Gastrocnemius medialis (tissue), 4 donors: ENCODE results near the gene GABRR2. TPM values are rescaled to one million over a fixed set of nuclear protein-coding genes. Genes with fewer than 3 reads are reported as not detected.

Experiments
- ATAC-seq, 2 donors: fragments of 150-250 bp; one replicate each; pipeline ENCODE4 v1.9.1; 2016
- DNase-seq, 2 donors: peaks; one replicate each; pipeline ENCODE4 v3.0.0-alpha.2; 2019
- H3K27ac ChIP-seq, 4 donors: fragments of 200-600 bp; sonication (generic); 1 replicate in 1 of 4; 2 replicates in 3 of 4; pipeline ENCODE4 v1.5.1; 2016 to 2018; ENCODE audit warnings: mild to moderate bottlenecking in 2 of 4, moderate library complexity in 1 of 4
- H3K27me3 ChIP-seq, 3 donors: fragments of 200-600 bp; sonication (generic) in 2 of 3; 1 replicate in 1 of 3; 2 replicates in 2 of 3; pipeline versions ENCODE4 v1.5.1 to v1.6.0; 2016 to 2019; ENCODE audit warnings: mild to moderate bottlenecking in 1 of 3, moderate library complexity in 1 of 3
- H3K36me3 ChIP-seq, 2 donors: fragments of 200-600 bp; sonication (generic) in 1 of 2; one replicate each; pipeline ENCODE4 v1.5.1; 2017 to 2018
- H3K4me1 ChIP-seq, 2 donors: fragments of 200-600 bp; sonication (generic) in 1 of 2; one replicate each; pipeline ENCODE4 v1.5.1; 2016 to 2017; ENCODE audit warnings: mild to moderate bottlenecking in 2 of 2
- H3K4me3 ChIP-seq, 4 donors: fragments of 200-600 bp; sonication (generic) in 3 of 4; 1 replicate in 1 of 4; 2 replicates in 3 of 4; pipeline ENCODE4 v1.5.1; 2016 to 2019; ENCODE audit warnings: mild to moderate bottlenecking in 2 of 4
- H3K9me3 ChIP-seq, 3 donors: fragments of 200-600 bp; sonication (generic) in 2 of 3; 1 replicate in 1 of 3; 2 replicates in 2 of 3; pipeline ENCODE4 v1.5.1; 2016 to 2019
- CTCF ChIP-seq, 5 experiments: fragments of 450-650 bp in 3 of 5; fragments of 200-600 bp in 2 of 5; sonication (generic) in 2 of 5; IDR thresholded peaks in 4 of 5; conservative IDR thresholded peaks in 1 of 5; 1 replicate in 4 of 5; 2 replicates in 1 of 5; pipeline ENCODE4 v1.5.1; 2016 to 2019; ENCODE audit warnings: antibody characterized with exemption in 5 of 5, mild to moderate bottlenecking in 3 of 5, moderate library complexity in 3 of 5
- POLR2A ChIP-seq, 2 donors: fragments of 450-650 bp; IDR thresholded peaks; one replicate each; pipeline ENCODE4 v1.6.1; 2017; ENCODE audit warnings: antibody characterized with exemption in 2 of 2, mild to moderate bottlenecking in 2 of 2, moderate library complexity in 2 of 2
- in situ Hi-C, 4 donors: fragments of 200-750 bp; cut with MboI; loops; one replicate each; pipeline versions ENCODE4 v1.15.0 to v1.8.0; 2017; ENCODE audit warnings: low sequenced_read_pairs in 4 of 4
- intact Hi-C: fragments of 100-400 bp; cut with DNase I; formaldehyde crosslinking; loops from one replicate; pipeline ENCODE4 v1.15.1; 2023; ENCODE audit warnings: low total_unique reads
- total RNA-seq, 4 donors: library from RNA; depleted of rRNA; stranded (reverse); fragments of >200 nt; gene quantifications; one replicate each; pipeline versions ENCODE4 v1.1.0 to v1.2.3, GENCODE V29; 2016

The GABRR2 gene
- total RNA-seq, 4 donors from 2014 or later, result 0.24 to 0.71 TPM; not detected in 2

GRCh38 chr6:89353702-89354392 is 38.7 kb upstream of the GABRR2 start:
- in situ Hi-C loops (loop anchor here in 3 of 4 donors (25.0 kb wide), 2 partner anchors 267 to 367 kb away; partner anchors contain the start of gene PNRC1 (in 1 of the 3)), intact Hi-C loops (loop anchor here (2.0 to 10.0 kb wide), 3 partner anchors 55 to 317 kb away; partner anchors contain the start of gene PM20D2)
- no peak for ATAC-seq
- no peak for TF ChIP-seq CTCF (IDR thresholded peaks at IDR 0.05 in 4 of 5, conservative IDR thresholded peaks at IDR 0.05 in 1 of 5)
- no peak for TF ChIP-seq POLR2A (IDR thresholded peaks at IDR 0.05)
- Histone ChIP-seq H3K4me1 (peaks cover 25 to 31% of the 10 kb centered on the region in 2 donors), H3K4me3 (no peak overlapping the region), H3K27ac (peak overlapping the region; percentile 92 to 100 (median 96)), H3K9me3 (no peaks in the 10 kb centered on the region), H3K27me3 (no peaks in the 10 kb centered on the region), H3K36me3 (no peaks in the 10 kb centered on the region)
- no peak for DNase-seq

- Histone ChIP-seq H3K27me3 (no peaks in the 10 kb centered on the region), H3K9me3 (no peaks in the 10 kb centered on the region), H3K36me3 (no peaks in the 10 kb centered on the region), H3K4me1 (peaks cover 31 to 38% of the 10 kb centered on the region in 2 donors), H3K4me3 (peak overlapping the region; percentile 70 to 95 (median 79)), H3K27ac (peak overlapping the region; percentile 92 to 100 (median 96))
- in situ Hi-C loops, result loop anchor here in 3 of 4 donors (25.0 kb wide), 2 partner anchors 266 to 366 kb away; partner anchors contain the start of gene PNRC1 (in 1 of the 3)
- DNase-seq (no peak), ATAC-seq (no peak)
- intact Hi-C loops, result loop anchor here (2.0 to 10.0 kb wide), 3 partner anchors 54 to 316 kb away; partner anchors contain the start of gene PM20D2
- TF ChIP-seq CTCF (IDR thresholded peaks at IDR 0.05 in 4 of 5, conservative IDR thresholded peaks at IDR 0.05 in 1 of 5), result no peak
Measured at GRCh38 chr6:89353118-89353556, 38.0 kb upstream of the GABRR2 start.

- peak; percentile 90 to 95 for DNase-seq
- in situ Hi-C loops (loop anchor here in 3 of 4 donors (25.0 kb wide), 2 partner anchors 265 to 365 kb away; partner anchors contain the start of gene PNRC1 (in 1 of the 3)), intact Hi-C loops (loop anchor here (2.0 to 10.0 kb wide), 3 partner anchors 54 to 315 kb away; partner anchors contain the start of gene PM20D2)
- peak; percentile 86 to 89 for ATAC-seq
- Histone ChIP-seq H3K36me3 (no peaks in the 10 kb centered on the region), H3K27ac (peak within 1 kb of the TSS; percentile 92 to 100 (median 96)), H3K27me3 (no peaks in the 10 kb centered on the region), H3K4me1 (peaks cover 37 to 45% of the 10 kb centered on the region in 2 donors), H3K4me3 (peak within 1 kb of the TSS; percentile 70 to 95 (median 79)), H3K9me3 (no peaks in the 10 kb centered on the region)
- TF ChIP-seq CTCF (IDR thresholded peaks at IDR 0.05 in 4 of 5, conservative IDR thresholded peaks at IDR 0.05 in 1 of 5) (no peak), POLR2A (IDR thresholded peaks at IDR 0.05) (peak; percentile 92 to 96)
Measured at GRCh38 chr6:89352278-89353117, 37.4 kb upstream of the GABRR2 start, which contains the start of gene UBE2J1. Gene UBE2J1 (minus strand): TSS chr6:89352722. CDS start chr6:89352569, 153 bp downstream.

- DNase-seq, result no peak
- Histone ChIP-seq H3K4me3 (peak overlapping the region; percentile 70 to 95 (median 79)), H3K27me3 (no peaks in the 10 kb centered on the region), H3K36me3 (no peaks in the 10 kb centered on the region), H3K9me3 (no peaks in the 10 kb centered on the region), H3K27ac (peak overlapping the region; percentile 92 to 100 (median 96)), H3K4me1 (peaks cover 40 to 42% of the 10 kb centered on the region in 2 donors)
- no peak for TF ChIP-seq CTCF (IDR thresholded peaks at IDR 0.05 in 4 of 5, conservative IDR thresholded peaks at IDR 0.05 in 1 of 5)
- no peak for TF ChIP-seq POLR2A (IDR thresholded peaks at IDR 0.05)
- in situ Hi-C loops, result loop anchor here in 3 of 4 donors (25.0 kb wide), 2 partner anchors 264 to 364 kb away; partner anchors contain the start of gene PNRC1 (in 1 of the 3)
- peak in 1 of 2 donors; percentile 0 for ATAC-seq
- intact Hi-C loops, result loop anchor here (2.0 to 10.0 kb wide), 3 partner anchors 53 to 314 kb away; partner anchors contain the start of gene PM20D2
Measured at GRCh38 chr6:89351671-89352277, 36.7 kb upstream of the GABRR2 start.
